Thyroid gland (tissue), 4 donors: ENCODE data around the gene DNAH9.

Source experiments
- CTCF ChIP-seq, 6 experiments: fragments of 200-600 bp in 3 of 6; fragments of 450-650 bp in 3 of 6; sonication (generic) in 3 of 6; IDR thresholded peaks; one replicate each; pipeline ENCODE4 v1.5.1; 2016 to 2019; ENCODE audit warnings: antibody characterized with exemption in 6 of 6, mild to moderate bottlenecking in 2 of 6, inconsistent platforms in 1 of 6, moderate library complexity in 1 of 6
- POLR2A ChIP-seq, 2 donors: fragments of 450-650 bp; IDR thresholded peaks; one replicate each; pipeline ENCODE4 v1.6.1; 2017; ENCODE audit warnings: antibody characterized with exemption in 2 of 2, mild to moderate bottlenecking in 2 of 2, moderate library complexity in 1 of 2

- TF ChIP-seq CTCF (IDR thresholded peaks at IDR 0.05) (no peak), POLR2A (IDR thresholded peaks at IDR 0.05) (no peak)
Measured at GRCh38 chr17:11768106-11768505, 169.8 kb downstream of the DNAH9 start.
